GM21423 (cell line): ENCODE measurements around the gene TLR5.
A peak's percentile ranks its signal among the peaks of the same experiment; 100 is the strongest.

ENCODE experiments used
- ATAC-seq: cut with Tn5 transposase; IDR thresholded peaks from one replicate; pipeline ENCODE4 v1.9.1; 2021; ENCODE audit warnings: mild to moderate bottlenecking, moderate library complexity; ENCODE audit not compliant: unreplicated experiment

Gene TLR5

GRCh38 chr1:223116950-223117349 is 26.1 kb downstream of the TLR5 start:
- no peak for ATAC-seq

- ATAC-seq: no peak
Measured at GRCh38 chr1:223114871-223115270, 28.2 kb downstream of the TLR5 start.

GRCh38 chr1:223110952-223111351 is 32.1 kb downstream of the TLR5 start:
- no peak for ATAC-seq

- ATAC-seq: no peak
Measured at GRCh38 chr1:223109581-223110026, 33.4 kb downstream of the TLR5 start.

- ATAC-seq: no peak
Measured at GRCh38 chr1:223106856-223107255, 36.2 kb downstream of the TLR5 start.

- ATAC-seq: no peak
Measured at GRCh38 chr1:223105568-223105967, 37.5 kb downstream of the TLR5 start.

- no peak for ATAC-seq
Measured at GRCh38 chr1:223102797-223103533, 40.1 kb downstream of the TLR5 start.

GRCh38 chr1:223097713-223098112 is 45.3 kb downstream of the TLR5 start:
- no peak for ATAC-seq

GRCh38 chr1:223095870-223096269 is 47.2 kb downstream of the TLR5 start:
- no peak for ATAC-seq

- no peak for ATAC-seq
Measured at GRCh38 chr1:223091896-223092295, 51.2 kb downstream of the TLR5 start.

- no peak for ATAC-seq
Measured at GRCh38 chr1:223089250-223089649, 53.8 kb downstream of the TLR5 start.

GRCh38 chr1:223088713-223089240 is 54.3 kb downstream of the TLR5 start:
- ATAC-seq: no peak

GRCh38 chr1:223087291-223088255 is 55.5 kb downstream of the TLR5 start:
- ATAC-seq: no peak

- ATAC-seq: no peak
Measured at GRCh38 chr1:223084464-223084866, 58.6 kb downstream of the TLR5 start.

- no peak for ATAC-seq
Measured at GRCh38 chr1:223083831-223084230, 59.2 kb downstream of the TLR5 start.

GRCh38 chr1:223082914-223083313 is 60.1 kb downstream of the TLR5 start:
- no peak for ATAC-seq

GRCh38 chr1:223081181-223081994 is 61.7 kb downstream of the TLR5 start:
- ATAC-seq: peak; percentile 98

GRCh38 chr1:223079498-223079897 is 63.5 kb downstream of the TLR5 start:
- no peak for ATAC-seq

GRCh38 chr1:223077247-223077833 is 65.7 kb downstream of the TLR5 start:
- ATAC-seq: no peak

- ATAC-seq: no peak
Measured at GRCh38 chr1:223076362-223076761, 66.7 kb downstream of the TLR5 start.
